HG03575 (cell line): ENCODE results near the gene RPS21.

Experiments used
- ATAC-seq: cut with Tn5 transposase; IDR thresholded peaks from one replicate; pipeline ENCODE4 v1.9.1; 2021; ENCODE audit not compliant: unreplicated experiment, insufficient number of reproducible peaks, low FRiP score; ENCODE audit errors: extremely low read depth

The RPS21 gene

GRCh38 chr20:62391165-62392076, 4.5 kb downstream of the RPS21 start:
- ATAC-seq, result no peak

GRCh38 chr20:62392077-62392418, 5.1 kb downstream of the RPS21 start:
- ATAC-seq, result no peak

- ATAC-seq, result no peak
These were observed 5.9 kb downstream of the RPS21 start for GRCh38 chr20:62392621-62393334.

GRCh38 chr20:62393335-62393665, 6.4 kb downstream of the RPS21 start:
- ATAC-seq, result no peak

GRCh38 chr20:62393830-62394229, 6.9 kb downstream of the RPS21 start:
- no peak for ATAC-seq

- no peak for ATAC-seq
These were observed 7.6 kb downstream of the RPS21 start for GRCh38 chr20:62394248-62395245.

GRCh38 chr20:62395311-62396242, 8.7 kb downstream of the RPS21 start:
- no peak for ATAC-seq

GRCh38 chr20:62396367-62397239, 9.7 kb downstream of the RPS21 start:
- ATAC-seq, result no peak

GRCh38 chr20:62398120-62398821, 11.4 kb downstream of the RPS21 start:
- no peak for ATAC-seq

GRCh38 chr20:62400021-62400420, 13.1 kb downstream of the RPS21 start:
- ATAC-seq, result no peak

- ATAC-seq, result no peak
These were observed 13.6 kb downstream of the RPS21 start for GRCh38 chr20:62400541-62400940.

- ATAC-seq, result no peak
These were observed 14.5 kb downstream of the RPS21 start for GRCh38 chr20:62401331-62401779.

- ATAC-seq, result no peak
These were observed 15.7 kb downstream of the RPS21 start for GRCh38 chr20:62402456-62403150.

- ATAC-seq, result no peak
These were observed 16.4 kb downstream of the RPS21 start for GRCh38 chr20:62403331-62403730.

- ATAC-seq, result no peak
These were observed 17.3 kb downstream of the RPS21 start for GRCh38 chr20:62404112-62404665.

GRCh38 chr20:62404761-62405107, 17.8 kb downstream of the RPS21 start:
- no peak for ATAC-seq
